Kidney capillary endothelial cell (primary cell): ENCODE data around the gene CMC1.
"Not testable (repeated sequence)": the region's sequence is repeated elsewhere in the genome, so short reads cannot be mapped to it uniquely, and the experiment has no call there.

Source experiments
- DNase-seq: peaks from one replicate; pipeline ENCODE4 v3.0.0-alpha.2; 2018; ENCODE audit warnings: low spot score

The CMC1 gene, protein sequence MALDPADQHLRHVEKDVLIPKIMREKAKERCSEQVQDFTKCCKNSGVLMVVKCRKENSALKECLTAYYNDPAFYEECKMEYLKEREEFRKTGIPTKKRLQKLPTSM

DNA sequence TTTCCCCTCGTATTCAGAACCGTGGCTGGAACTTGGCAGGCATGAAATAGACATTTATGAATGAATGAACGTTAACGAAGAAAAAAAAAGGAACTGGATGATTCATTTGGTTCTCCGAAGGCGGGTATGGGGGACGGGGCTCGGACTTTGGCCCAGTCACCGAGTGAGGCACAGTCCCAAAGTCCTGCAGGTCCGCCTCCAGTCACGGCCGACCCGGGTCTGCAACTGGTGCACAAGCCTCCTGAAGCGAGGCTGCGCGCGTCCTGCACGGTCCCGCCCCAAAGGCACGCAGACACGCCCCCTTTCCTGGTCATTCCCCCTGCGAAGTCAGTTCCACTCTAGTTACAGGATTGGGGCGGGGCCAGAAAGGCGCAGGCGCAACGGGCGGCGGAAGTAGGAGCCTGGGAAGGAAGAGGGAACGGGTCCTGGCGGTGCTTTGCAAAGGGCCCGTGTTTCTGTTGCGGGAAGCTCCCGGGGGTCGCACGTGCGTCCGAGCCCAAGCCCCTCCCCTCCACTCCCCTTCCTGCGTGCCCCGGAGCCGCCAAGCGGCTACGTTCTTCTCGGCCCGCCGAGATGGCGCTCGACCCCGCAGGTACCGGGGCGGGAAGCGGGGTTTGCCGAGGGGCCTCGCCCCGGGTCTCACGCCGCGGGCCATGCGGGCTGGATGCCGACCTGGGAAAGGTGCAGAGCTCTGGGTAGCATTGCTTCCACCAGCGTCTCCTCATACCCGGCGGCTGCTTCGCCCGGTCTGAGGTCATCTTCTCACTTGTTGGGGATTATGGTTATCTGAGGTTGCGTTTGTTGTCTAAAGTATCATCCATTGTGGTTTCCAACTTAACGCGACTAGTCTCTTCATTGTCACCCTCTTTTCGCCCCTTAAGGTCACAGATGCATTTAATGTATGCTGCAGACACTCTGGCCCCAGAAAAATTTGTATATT is at the start of gene CMC1:
Gene CMC1, plus strand, starts transcription at position 399 of the 940 bp plus-strand sequence. Its CDS starts 175 bp downstream, at position 574.
- DNase-seq: peak; percentile 93

DNA sequence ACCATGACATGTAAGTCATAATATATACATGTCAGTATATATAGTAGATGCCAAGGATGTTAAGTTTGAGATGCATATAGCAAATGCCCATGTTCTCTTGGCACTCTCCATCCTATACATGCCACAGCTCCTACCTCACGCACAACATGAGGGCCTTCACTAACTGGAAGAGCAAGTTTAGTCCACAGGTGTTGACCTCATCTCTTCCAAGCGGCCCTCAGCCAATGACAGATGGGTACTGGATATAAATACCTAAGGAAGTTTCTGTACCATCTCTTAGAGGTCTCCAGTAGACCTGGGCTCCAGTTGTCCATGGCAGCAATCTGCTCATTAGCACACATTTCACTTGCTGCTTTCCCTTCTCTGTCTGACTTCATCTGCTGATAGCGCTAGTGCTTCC is 43.3 kb upstream of the CMC1 start:
- no peak for DNase-seq

GRCh38 chr3:28198974-28199373 is 42.4 kb upstream of the CMC1 start:
- no peak for DNase-seq

DNA sequence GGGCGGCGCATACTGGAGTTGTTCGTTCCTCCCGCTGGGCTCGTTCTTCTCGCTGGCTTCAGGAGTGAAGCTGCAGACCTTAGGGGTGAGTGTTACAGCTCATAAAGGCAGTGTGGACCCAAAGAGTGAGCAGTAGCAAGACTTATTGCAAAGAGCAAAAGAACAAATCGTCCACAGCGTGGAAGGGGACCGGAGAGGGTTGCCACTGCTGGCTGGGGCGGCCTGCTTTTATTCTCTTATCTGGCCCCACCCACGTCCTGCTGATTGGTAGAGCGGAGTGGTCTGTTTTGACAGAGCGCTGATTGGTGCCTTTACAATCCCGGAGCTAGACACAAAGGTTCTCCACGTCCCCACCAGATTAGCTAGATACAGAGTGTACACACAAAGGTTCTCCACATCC is 41.8 kb upstream of the CMC1 start:
- not testable (repeated sequence) for DNase-seq

- DNase-seq: not testable (repeated sequence)
Observed at GRCh38 chr3:28200366-28200848, 41.0 kb upstream of the CMC1 start.

DNA sequence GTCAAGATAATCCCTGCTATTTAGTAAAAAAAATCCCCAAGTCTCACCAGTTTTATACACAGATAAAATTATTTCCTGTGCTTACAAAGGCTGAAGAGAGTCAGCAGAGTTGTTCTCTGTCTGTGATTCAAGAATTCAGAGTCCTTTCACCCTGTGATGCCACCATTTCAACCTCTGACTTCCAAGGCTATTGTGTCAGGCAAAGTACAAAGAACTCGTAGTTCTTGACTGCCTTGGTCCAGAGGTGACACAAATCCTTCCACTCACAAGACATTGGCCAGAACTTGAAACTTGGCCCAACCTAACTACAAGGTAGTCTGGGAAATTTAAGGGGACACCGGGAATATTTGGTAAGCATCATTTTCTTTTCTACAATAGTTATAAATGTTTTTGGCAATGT is 34.9 kb upstream of the CMC1 start:
- no peak for DNase-seq

DNA sequence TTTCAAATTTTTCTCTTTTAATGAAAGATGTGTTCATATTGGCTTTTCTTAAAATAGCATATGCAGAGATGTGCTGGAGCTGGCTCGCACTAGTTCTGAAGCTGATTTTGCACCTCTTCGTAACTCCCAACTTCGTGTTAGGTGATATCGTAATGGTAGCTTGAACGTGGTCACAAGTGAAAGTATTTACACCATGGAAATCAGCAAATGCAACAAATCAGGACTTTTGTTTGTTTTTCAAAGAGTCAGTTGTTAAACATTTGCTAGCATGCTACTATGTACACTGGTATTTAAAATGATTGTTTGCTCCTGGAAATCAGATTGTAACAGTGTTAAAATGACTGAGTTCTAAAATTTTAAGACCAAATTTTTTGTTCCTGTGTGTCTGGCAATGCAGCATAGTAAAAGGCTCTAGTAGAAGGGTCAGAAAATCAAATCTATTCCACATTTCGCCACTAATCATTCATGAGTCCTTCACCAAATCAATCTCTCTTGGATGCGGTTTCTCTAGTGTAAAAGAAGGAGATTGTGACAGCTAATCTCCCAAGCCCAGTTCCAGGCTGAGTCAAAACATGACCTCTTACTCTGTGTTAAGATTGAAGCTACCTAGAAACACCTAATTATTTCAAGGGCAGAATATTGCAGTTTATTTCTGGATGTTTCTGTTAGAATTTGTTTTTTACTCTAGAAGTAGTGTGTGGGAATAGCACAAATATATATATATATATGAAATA is 34.3 kb upstream of the CMC1 start:
- DNase-seq: no peak

DNA sequence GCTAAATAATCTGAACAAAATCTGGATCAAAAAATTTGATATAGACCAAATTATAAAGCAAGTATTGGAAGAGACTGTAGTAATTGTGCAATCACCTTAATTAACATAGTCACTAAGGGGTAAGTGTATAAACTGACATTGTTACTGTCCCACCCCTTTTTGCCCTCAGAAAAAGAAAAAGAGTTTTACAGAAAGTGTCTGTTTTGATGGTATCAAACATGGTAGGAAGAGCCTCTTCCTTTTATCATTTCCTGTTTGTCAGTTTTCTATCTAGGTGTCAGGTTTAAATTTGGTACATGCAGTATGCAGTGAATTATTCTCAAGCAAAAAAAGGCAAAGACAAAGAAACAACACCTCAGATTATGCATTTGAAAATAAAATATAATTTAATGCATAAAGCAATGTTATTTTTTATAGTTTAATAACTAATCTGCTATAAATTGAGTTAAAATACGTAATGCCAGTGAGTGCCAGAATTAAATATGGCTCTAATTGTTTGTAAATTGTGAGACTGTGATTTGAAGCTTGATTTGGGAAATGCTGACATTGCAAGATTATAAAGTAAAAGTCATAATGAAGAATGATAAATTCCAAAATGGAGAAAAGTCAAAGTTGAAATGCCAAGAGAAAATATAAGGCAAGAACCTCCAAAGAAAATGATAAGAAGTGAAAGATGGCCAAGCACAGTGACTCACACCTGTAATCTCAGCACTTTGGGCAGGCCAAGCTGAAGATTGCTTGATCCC is 30.3 kb upstream of the CMC1 start:
- no peak for DNase-seq

DNA sequence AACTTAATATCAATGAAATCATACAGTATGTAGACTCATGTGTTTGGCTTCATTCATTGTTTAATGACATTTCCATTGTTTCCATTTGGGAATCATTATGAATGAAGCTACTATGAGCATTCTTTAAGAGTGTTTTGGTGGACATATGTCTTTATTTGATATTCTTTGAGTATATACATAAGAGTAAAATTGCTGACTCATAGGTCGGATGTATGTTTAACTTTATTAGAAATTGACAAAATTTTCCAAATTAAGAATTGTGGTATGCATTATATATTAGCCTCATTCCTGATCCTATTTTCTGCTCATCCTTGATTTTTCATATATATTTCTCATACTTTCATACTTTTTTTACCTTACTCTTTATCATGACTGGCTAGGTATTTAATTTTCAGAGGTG is 28.7 kb upstream of the CMC1 start:
- DNase-seq: no peak

GRCh38 chr3:28215407-28215806 is 26.0 kb upstream of the CMC1 start:
- no peak for DNase-seq

GRCh38 chr3:28218071-28218916 is 23.1 kb upstream of the CMC1 start:
- DNase-seq: no peak

DNA sequence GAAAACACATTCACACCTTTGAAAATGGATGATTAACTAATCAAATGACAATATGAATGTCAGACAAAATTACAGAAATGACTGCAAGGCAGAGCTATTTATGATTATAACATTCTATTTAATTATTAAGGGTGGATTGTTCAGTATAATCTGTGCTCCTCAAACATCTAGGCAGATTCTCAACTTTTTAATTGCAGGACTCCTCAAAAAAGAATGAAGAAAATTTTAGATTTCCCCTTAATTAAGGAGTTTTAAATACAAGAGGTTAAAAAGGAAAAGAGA is 22.6 kb upstream of the CMC1 start:
- DNase-seq: no peak

GRCh38 chr3:28224430-28224829 is 17.0 kb upstream of the CMC1 start:
- DNase-seq: no peak

DNA sequence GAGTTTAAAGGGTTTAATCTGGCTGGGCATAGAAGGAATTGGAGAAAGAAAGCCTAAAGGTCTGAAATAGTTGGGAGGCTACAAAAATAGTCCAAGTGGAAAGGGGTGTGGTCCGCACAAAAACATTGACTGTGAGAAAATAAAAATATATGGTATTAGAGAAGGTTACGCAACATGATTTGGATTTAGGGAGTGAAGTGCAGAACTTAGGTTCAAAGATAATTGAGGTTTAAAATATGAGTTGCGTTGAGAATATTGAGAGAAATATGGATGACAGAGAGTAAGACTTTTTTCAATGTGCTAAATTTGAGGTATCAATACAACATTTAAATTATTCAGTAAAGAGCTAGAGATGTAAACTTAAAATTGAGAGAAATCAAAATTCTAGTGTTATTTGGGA is 15.4 kb upstream of the CMC1 start:
- no peak for DNase-seq

DNA sequence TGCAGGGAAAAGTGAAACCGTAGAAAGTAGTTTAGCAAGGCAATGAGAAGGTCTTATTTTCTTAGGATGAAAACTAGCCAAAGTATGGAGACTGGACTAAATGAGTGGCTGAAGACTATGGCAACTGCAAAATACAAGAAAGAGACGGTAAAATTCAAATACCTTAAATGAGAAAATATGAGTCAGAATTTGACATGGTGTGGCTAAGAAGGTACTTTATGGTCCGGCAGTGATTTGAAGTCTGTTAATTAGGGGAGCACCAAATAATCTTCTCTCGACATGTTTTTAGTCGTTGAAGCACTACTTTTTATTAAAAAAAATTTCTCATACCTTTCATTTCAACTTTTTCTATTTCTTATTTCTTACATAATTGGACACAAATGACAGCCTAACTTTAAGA is 12.8 kb upstream of the CMC1 start:
- no peak for DNase-seq

DNA sequence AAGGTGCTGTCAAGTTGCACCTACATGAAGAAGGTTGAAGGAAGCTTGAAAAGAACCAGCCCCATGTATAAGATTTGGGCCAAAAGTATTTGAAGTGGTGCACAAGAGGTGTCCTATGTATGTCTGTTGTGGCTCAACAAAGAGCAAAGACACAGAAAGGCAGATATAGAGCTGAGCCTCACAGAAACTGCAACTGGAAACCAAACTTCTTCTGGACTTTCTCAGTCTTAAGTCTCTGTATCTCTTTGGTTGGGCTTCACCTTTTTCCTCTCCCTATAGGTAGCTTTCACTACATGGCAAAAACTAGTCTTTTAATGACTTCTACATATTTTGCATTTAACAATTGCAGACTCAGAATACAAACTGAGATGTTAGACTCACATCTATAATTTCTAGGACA is 8.8 kb upstream of the CMC1 start:
- DNase-seq: no peak

GRCh38 chr3:28234454-28234853 is 7.0 kb upstream of the CMC1 start:
- DNase-seq: no peak

- DNase-seq: no peak
Observed at GRCh38 chr3:28239108-28239507, 2.3 kb upstream of the CMC1 start.

GRCh38 chr3:28240441-28240840 is 978 bp upstream of the CMC1 start:
- DNase-seq: no peak

GRCh38 chr3:28242519-28242918 is 1.1 kb downstream of the CMC1 start:
- no peak for DNase-seq

DNA sequence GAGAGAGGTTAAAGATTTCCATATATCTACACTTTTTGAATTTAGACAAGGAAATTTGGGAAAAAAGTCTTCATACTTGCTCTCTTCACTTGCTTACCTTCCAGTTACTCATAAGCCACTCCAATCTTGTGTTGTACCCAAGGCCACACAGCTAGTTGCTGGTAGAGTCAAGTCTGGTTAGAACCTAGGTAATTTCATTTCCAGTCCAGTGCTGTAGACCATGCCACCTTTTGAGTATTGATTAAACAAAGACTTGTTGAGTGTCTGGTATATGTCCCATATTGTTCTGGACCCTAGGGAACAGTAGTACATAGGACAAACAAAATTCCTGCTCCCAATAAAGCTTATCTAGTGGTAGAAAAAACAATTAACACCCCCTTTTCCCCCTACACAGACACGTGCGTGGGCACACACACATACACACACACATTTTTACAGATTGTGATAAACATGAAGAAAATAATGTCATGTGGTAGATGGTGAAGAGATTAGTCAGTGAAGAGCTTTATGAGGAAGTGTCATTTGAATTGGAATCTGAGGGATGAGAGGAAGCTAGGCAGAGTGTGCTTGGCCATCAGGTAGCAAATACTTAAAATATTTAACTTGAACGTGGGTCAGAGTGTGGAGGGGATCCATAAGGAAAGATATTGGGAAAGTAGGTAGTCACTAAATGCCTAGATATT is 2.1 kb downstream of the CMC1 start:
- no peak for DNase-seq
